ENCODE measurements around the gene KLK15. TPM values are rescaled to one million over a fixed set of nuclear protein-coding genes. Genes with fewer than 3 reads are reported as not detected.
A peak's percentile ranks its signal among the peaks of the same experiment; 100 is the strongest.

The KLK15 gene
- total and polyA plus RNA-seq, 10 of the 15 experiments (the other 5 are each of a cell fraction or from before 2014, with no cell fraction given): 0.04 to 0.08 TPM; not detected in 8

DNA sequence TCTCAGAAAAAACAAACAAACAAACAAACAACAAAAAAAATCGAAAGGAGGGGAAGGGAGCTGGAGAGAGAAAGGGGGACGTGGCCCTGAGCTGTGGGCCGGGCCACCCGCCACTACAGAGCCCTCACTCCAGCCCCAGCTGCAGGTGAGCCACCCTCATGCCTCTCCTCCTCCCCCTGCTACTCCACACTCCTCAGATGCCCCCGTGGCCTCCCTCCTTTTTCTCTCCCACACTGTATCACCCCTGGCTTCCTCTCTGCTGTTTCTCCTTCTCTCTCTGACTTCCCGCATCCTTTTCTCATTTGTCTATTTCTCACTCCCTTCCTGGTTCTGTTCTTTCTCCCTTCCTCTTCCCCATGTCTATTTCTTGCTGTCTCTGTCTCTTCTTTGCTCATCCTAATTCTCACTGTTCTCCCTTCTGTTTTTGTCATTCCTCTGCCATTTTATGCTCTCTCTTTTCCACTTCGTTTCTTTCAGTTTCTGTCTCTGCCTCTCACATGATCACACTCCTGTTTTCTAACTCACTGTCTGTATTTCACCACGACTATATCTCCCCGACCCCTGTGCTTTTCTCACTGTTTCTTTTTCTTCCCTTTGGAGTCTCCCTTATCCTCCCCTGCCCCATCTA lies 42.5 kb upstream of the KLK15 start (continued):
- TF ChIP-seq, protein P1, sequence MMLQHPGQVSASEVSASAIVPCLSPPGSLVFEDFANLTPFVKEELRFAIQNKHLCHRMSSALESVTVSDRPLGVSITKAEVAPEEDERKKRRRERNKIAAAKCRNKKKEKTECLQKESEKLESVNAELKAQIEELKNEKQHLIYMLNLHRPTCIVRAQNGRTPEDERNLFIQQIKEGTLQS (IDR thresholded peaks at IDR 0.05; ENCODE audit: borderline replicate concordance, extremely low read depth, low read depth, low read length): no peak
- TF ChIP-seq CHD2 (IDR thresholded peaks at IDR 0.05; ENCODE audit: borderline replicate concordance, low read depth, low read length): no peak
- no peak for TF ChIP-seq RB1 (IDR thresholded peaks at IDR 0.05; ENCODE audit: borderline replicate concordance)
- TF ChIP-seq STAT3 (IDR thresholded peaks at IDR 0.05; ENCODE audit: low read depth, low read length): no peak
- no peak for TF ChIP-seq ZNF217 (IDR thresholded peaks at IDR 0.05)
- TF ChIP-seq SUZ12 (IDR thresholded peaks at IDR 0.05; ENCODE audit: unreplicated experiment): no peak
- no peak for TF ChIP-seq BRCA1 (IDR thresholded peaks at IDR 0.05; ENCODE audit: low read depth, low read length)
- TF ChIP-seq, protein P2, sequence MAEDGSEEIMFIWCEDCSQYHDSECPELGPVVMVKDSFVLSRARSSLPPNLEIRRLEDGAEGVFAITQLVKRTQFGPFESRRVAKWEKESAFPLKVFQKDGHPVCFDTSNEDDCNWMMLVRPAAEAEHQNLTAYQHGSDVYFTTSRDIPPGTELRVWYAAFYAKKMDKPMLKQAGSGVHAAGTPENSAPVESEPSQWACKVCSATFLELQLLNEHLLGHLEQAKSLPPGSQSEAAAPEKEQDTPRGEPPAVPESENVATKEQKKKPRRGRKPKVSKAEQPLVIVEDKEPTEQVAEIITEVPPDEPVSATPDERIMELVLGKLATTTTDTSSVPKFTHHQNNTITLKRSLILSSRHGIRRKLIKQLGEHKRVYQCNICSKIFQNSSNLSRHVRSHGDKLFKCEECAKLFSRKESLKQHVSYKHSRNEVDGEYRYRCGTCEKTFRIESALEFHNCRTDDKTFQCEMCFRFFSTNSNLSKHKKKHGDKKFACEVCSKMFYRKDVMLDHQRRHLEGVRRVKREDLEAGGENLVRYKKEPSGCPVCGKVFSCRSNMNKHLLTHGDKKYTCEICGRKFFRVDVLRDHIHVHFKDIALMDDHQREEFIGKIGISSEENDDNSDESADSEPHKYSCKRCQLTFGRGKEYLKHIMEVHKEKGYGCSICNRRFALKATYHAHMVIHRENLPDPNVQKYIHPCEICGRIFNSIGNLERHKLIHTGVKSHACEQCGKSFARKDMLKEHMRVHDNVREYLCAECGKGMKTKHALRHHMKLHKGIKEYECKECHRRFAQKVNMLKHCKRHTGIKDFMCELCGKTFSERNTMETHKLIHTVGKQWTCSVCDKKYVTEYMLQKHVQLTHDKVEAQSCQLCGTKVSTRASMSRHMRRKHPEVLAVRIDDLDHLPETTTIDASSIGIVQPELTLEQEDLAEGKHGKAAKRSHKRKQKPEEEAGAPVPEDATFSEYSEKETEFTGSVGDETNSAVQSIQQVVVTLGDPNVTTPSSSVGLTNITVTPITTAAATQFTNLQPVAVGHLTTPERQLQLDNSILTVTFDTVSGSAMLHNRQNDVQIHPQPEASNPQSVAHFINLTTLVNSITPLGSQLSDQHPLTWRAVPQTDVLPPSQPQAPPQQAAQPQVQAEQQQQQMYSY (CRISPR knock-in tag; IDR thresholded peaks at IDR 0.05): no peak
- no peak for TF ChIP-seq CHD4 (IDR thresholded peaks at IDR 0.05)
- TF ChIP-seq CREB1 (IDR thresholded peaks at IDR 0.05; ENCODE audit: low read depth): no peak
- no peak for TF ChIP-seq NFYB (IDR thresholded peaks at IDR 0.05; ENCODE audit: insufficient read depth, low read depth, low read length)
- no peak for TF ChIP-seq POU2F2 (IDR thresholded peaks at IDR 0.05; ENCODE audit: borderline replicate concordance, low read depth, low read length)
- no peak for TF ChIP-seq ETV6 (conservative IDR thresholded peaks at IDR 0.05 in 1 of 2, IDR thresholded peaks at IDR 0.05 in 1 of 2; ENCODE audit: borderline replicate concordance in 1 of 2, low read depth in 1 of 2)
- no peak for TF ChIP-seq MXI1 (IDR thresholded peaks at IDR 0.05; ENCODE audit: low read depth, low read length)
- peak; percentile 96 for TF ChIP-seq HDGF (IDR thresholded peaks at IDR 0.05)
- TF ChIP-seq CREM (IDR thresholded peaks at IDR 0.05; ENCODE audit: low read depth): no peak
- TF ChIP-seq ZNF622 (IDR thresholded peaks at IDR 0.05): no peak
- TF ChIP-seq MYB (IDR thresholded peaks at IDR 0.05; ENCODE audit: borderline replicate concordance, low read depth, low read length): no peak
- TF ChIP-seq SREBF1 (IDR thresholded peaks at IDR 0.05; ENCODE audit: low read length): no peak
- TF ChIP-seq NFYA (IDR thresholded peaks at IDR 0.05; ENCODE audit: borderline replicate concordance, low read depth, low read length): no peak
- TF ChIP-seq ZBED1 (IDR thresholded peaks at IDR 0.05; ENCODE audit: borderline replicate concordance): no peak
- TF ChIP-seq SRF (IDR thresholded peaks at IDR 0.05; ENCODE audit: low read depth in 2 of 2, low read length in 2 of 2): no peak
- TF ChIP-seq, protein P3, sequence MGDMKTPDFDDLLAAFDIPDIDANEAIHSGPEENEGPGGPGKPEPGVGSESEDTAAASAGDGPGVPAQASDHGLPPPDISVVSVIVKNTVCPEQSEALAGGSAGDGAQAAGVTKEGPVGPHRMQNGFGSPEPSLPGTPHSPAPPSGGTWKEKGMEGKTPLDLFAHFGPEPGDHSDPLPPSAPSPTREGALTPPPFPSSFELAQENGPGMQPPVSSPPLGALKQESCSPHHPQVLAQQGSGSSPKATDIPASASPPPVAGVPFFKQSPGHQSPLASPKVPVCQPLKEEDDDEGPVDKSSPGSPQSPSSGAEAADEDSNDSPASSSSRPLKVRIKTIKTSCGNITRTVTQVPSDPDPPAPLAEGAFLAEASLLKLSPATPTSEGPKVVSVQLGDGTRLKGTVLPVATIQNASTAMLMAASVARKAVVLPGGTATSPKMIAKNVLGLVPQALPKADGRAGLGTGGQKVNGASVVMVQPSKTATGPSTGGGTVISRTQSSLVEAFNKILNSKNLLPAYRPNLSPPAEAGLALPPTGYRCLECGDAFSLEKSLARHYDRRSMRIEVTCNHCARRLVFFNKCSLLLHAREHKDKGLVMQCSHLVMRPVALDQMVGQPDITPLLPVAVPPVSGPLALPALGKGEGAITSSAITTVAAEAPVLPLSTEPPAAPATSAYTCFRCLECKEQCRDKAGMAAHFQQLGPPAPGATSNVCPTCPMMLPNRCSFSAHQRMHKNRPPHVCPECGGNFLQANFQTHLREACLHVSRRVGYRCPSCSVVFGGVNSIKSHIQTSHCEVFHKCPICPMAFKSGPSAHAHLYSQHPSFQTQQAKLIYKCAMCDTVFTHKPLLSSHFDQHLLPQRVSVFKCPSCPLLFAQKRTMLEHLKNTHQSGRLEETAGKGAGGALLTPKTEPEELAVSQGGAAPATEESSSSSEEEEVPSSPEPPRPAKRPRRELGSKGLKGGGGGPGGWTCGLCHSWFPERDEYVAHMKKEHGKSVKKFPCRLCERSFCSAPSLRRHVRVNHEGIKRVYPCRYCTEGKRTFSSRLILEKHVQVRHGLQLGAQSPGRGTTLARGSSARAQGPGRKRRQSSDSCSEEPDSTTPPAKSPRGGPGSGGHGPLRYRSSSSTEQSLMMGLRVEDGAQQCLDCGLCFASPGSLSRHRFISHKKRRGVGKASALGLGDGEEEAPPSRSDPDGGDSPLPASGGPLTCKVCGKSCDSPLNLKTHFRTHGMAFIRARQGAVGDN (IDR thresholded peaks at IDR 0.05): no peak
- TF ChIP-seq SPI1 (IDR thresholded peaks at IDR 0.05; ENCODE audit: borderline replicate concordance, insufficient read depth, low read depth, low read length): 0 out of 2 replicates have a peak, but pooled peaks have one; percentile 14
